ENCODE data around the gene PRKG2.

The PRKG2 gene

DNA sequence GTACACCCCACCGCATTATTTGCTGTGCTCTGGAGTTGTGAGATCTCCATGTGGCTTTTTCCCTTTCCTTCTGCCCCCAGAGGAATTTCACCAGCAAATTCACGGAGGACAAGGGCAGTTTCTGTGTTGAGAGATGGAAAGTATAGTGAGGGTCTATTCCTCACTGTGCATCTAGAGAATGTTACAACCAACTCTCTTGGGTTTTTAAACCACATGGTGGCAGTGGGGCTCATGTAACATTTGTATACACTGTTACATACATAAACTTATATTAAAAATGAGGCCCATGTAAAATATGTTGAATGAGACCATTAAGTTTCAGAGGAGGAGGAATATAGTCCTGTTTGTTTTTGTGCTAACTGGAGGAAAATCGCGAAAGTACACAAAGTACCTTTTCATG lies 909 bp upstream of the PRKG2 start:
- DNase-seq (ENCODE audit: low read depth in 2 of 2): no peak

GRCh38 chr4:81214144-81214880 lies 710 bp downstream of the PRKG2 start:
- peak in 1 of 2 donors; percentile 1 for DNase-seq (ENCODE audit: low read depth in 2 of 2)

- DNase-seq (ENCODE audit: low read depth in 2 of 2): no peak
Measured at GRCh38 chr4:81213671-81214070, 1.4 kb downstream of the PRKG2 start.

DNA sequence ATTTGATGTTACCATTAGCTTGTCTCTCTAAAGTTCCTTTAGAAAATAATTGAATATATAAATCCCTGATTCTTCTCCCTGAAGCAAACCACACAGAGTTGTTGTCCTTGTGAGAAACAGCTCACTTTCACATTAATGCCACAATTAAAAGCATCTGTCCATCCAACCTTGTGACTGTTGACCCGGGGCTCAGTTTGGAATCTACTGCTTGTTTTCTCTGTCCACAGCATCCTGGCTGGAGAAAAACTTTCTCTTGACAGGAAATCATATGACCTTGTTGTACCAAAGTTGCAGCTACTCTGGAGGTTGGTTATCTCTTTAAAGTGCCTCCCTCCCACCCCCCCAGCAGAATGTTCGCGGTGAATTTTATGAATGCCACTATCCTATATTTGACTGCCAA lies 3.1 kb downstream of the PRKG2 start:
- DNase-seq (ENCODE audit: low read depth in 2 of 2): no peak

DNA sequence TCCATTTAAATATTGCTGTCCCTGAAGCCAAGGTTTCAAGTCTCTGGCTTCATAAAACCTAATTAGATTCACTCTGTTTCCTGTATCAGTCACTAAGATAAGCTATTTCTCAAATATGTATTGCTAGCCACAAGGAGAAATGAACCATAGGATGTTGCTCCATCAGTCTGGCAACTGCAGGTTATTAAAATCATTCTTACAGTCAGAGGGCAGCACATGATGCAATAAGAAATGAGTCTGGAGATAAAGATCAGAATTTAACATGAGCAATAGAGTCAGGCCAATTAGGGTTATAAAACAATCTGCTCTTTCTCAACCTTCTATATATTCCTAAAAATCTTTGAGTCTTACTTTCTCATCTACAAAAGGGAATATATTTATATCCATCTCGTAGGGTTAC lies 7.2 kb downstream of the PRKG2 start:
- no peak for DNase-seq (ENCODE audit: low read depth in 2 of 2)

DNA sequence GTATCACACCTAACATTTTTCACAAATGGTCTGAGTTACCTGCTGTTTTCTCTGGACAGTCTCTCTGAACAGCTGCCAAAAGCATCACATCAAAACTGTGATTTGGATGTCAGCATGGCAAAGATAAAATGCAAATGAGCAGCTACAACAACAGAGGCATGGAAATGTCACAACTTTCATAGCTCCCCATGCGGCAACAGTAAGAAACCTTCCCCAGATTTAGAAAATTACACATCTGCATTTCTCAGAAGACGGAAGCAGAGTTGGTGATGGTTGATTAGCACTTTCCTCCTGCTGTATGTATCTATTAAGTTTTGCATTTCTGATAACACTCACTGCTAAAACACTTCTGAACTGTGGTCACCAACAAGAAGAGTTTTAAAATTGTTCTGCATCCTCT lies 9.7 kb downstream of the PRKG2 start:
- no peak for DNase-seq (ENCODE audit: low read depth in 2 of 2)

GRCh38 chr4:81204571-81204970 lies 10.5 kb downstream of the PRKG2 start:
- DNase-seq (ENCODE audit: low read depth in 2 of 2): no peak

- no peak for DNase-seq (ENCODE audit: low read depth in 2 of 2)
Measured at GRCh38 chr4:81199831-81200230, 15.2 kb downstream of the PRKG2 start.

DNA sequence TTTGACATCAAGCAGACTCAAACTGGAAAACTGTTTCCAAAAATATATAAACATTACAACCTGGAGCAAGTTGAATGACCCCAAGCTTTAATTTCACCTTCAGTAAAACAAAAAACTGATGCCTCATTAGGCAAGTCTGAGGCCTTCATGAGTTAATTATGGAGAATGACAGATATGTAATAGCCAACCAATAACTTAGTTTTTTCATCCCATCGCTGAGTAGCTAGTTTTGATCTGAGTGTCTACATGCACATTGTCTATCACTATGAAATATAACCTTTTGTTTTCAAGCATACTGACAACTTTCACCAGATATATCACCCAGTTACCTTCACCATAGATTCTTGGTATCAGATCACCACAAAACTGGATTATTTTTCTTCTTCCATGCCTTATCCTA lies 16.4 kb downstream of the PRKG2 start:
- no peak for DNase-seq (ENCODE audit: low read depth in 2 of 2)

DNA sequence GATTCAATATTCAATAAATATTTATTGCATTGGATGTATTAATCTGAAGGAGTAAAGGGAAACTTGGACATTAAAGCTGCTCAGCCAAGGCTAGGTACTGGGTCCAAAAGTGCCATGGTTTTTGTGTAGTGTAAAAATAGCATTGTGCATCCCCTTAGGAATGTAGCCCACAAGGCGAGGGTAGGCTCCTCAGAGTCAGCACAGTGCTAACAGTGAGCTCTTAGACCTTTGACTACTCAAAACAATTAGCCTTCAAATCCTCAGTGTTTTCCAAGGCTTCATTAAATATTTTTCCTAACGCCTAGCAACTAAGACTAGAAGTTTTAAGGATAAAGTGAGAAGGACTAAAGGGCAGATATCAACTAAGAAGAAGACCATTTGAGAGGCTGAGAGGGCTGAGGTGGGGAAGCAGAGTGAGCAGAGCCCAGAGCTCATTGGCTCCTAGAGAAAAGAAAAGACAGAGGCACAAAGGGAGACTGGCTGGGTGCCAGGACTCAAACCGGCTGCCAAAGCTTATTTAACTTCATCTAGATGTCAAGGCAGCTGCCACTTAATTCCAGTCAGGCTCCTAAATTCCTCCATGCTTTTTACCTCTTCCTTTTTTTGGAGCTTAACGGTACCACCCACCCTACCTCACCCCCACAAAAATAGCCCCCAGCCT lies 17.0 kb downstream of the PRKG2 start:
- DNase-seq (ENCODE audit: low read depth in 2 of 2): no peak

GRCh38 chr4:81196126-81196650 lies 18.8 kb downstream of the PRKG2 start:
- DNase-seq (ENCODE audit: low read depth in 2 of 2): no peak

DNA sequence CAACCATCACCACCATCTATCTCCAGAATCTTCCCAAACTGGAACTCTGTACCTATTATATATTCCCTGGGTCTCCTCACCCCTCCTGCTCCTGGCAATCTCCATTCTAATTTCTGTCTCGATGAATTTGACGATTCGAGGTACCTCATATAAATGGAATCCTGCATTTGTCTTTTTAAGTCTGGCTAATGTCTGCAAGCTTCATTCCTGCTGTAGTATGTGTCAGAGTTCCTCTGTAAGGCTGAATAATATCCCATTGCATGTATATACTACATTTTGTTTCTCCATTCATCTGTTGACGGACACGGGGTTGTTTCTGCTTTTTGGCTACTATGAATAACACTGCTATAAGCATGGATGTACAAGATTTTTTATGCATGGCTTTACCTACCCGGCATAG lies 19.5 kb downstream of the PRKG2 start:
- no peak for DNase-seq (ENCODE audit: low read depth in 2 of 2)

- no peak for DNase-seq (ENCODE audit: low read depth in 2 of 2)
Measured at GRCh38 chr4:81194286-81194685, 20.7 kb downstream of the PRKG2 start.

DNA sequence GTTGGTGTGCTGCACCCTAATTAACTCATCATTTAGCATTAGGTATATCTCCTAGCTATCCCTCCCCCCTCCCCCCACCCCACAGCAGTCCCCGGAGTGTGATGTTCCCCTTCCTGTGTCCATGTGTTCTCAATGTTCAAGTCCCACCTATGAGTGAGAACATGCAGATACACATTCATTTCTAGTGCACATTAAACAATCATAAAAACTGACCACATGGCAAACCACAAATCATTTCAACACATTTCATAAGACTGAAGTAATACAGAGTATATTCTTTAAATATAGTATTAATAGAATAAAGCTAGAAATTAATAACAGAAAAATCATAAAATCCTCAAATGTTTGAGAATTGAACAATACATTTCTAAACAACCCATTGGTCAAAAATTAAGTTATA lies 34.1 kb downstream of the PRKG2 start:
- no peak for DNase-seq (ENCODE audit: low read depth in 2 of 2)

DNA sequence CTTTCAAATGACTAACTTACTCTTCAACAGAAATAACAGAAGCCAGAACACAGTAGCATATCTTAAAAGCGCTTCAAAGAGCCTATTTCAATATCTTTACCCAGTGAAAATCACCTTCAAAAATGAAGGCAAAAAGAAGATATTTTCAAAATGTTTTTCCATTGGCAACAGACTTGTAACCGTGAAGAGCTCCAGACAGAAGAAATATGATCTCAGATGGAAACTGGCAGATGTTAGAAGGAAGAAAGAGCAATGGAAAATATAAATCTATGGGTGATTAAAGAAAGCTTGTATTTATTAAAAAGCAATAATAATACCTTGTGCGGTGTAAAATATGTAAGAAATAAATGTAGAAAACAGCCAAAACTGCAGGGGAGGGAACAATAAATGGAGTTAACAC lies 35.7 kb downstream of the PRKG2 start:
- DNase-seq (ENCODE audit: low read depth in 2 of 2): no peak

DNA sequence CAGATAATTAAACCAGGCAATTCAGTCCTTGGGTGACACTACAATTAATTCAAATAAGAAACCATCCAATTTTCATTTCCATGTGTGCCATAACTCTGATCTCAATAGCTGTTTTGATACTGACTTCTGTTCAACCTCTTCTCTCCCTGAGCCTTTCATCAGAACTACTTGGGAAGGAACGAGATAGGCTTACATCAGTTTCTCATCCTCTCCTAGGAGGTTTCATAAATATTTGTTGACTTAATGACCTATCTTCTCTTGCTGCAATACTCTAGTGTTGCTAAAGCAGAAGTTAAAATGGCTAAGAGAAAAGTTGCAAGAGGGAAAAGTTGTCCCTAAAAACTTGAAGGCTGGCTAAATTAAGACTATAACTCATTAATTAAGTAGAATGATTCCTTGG lies 41.8 kb downstream of the PRKG2 start:
- DNase-seq (ENCODE audit: low read depth in 2 of 2): no peak

DNA sequence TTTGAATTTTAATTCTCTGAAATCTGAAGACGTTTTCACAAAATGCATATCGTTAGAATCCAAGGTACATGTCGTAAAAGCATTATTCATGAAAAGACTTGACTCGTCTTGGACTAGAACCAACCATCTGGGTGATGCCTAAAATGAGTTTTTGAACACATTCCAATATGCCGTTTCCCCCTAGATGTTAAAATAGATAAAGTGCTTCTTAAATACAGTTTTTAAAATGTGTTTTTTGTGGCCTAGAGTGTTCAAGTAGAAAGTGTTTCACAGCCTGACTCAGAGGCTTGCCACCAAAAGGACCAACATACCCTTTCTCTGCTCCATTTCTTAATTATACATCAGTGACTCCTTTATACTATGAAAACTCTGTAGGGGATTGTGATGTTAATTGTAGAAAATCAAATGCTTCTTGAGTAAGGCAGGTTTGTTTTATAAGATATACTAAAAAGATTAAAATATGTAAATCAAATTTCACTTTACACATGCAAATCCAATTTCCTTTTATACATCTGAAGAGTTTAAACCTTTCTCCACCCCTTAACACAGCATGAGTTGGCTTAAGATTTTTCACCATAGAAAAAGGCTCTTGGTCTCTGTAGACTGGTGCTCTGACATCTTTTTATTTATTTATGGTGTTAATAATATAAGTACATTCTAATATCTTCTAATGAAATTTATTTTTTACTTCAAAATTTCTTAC lies 48.4 kb downstream of the PRKG2 start:
- DNase-seq (ENCODE audit: low read depth in 2 of 2): no peak

- no peak for DNase-seq (ENCODE audit: low read depth in 2 of 2)
Measured at GRCh38 chr4:81165861-81166430, 49.1 kb downstream of the PRKG2 start.

GRCh38 chr4:81164623-81165416 lies 50.2 kb downstream of the PRKG2 start:
- no peak for DNase-seq (ENCODE audit: low read depth in 2 of 2)

DNA sequence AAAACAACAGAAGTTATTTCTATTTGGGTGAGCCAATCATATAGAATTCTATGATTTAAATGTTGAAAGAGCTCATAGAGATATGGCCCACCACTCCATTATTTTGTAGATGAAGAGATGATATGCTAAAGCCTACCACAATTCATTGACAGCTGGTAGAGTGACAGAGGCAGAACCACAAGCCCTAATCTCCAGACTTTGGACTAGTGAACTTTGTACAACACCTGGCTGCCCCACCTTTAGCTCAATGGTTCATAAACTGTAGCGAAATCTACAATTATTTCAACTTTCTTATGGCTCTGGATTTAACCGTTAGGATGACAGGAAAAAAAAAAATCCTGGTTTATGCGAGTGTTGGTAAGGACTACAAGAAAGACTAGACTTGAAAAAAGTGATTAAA lies 50.9 kb downstream of the PRKG2 start:
- DNase-seq (ENCODE audit: low read depth in 2 of 2): no peak

- no peak for DNase-seq (ENCODE audit: low read depth in 2 of 2)
Measured at GRCh38 chr4:81162752-81163458, 52.1 kb downstream of the PRKG2 start.

Measured in stimulated activated CD4-positive, alpha-beta T cell treated with anti-CD3 and anti-CD28 coated beads, Interleukin-4, amount 100 ng/mL, for 48 hours (primary cell).